ENCODE data around the gene ATXN1.
"Not testable (repeated sequence)": the region's sequence is repeated elsewhere in the genome, so short reads cannot be mapped to it uniquely, and the experiment has no call there.

The ATXN1 gene

DNA sequence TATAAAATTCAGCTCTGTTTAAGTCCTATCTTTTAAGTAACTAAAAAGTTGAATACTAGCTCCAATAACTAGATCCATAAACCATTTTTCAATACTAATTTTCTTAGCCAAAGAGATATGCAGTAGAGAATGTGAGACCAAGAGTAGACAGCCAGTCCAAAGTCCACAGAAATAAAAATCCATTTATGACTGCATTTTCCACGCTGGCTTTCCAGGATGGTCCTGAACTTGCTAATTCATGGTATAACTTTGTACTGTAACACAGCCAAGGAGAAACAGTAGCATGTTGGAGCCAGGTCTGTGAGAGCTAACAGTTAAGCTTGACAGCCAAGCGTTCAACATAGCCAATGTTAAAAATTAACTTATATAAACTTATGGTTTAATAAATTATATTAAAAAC lies 366.6 kb downstream of the ATXN1 start:
- TF ChIP-seq, protein P1, sequence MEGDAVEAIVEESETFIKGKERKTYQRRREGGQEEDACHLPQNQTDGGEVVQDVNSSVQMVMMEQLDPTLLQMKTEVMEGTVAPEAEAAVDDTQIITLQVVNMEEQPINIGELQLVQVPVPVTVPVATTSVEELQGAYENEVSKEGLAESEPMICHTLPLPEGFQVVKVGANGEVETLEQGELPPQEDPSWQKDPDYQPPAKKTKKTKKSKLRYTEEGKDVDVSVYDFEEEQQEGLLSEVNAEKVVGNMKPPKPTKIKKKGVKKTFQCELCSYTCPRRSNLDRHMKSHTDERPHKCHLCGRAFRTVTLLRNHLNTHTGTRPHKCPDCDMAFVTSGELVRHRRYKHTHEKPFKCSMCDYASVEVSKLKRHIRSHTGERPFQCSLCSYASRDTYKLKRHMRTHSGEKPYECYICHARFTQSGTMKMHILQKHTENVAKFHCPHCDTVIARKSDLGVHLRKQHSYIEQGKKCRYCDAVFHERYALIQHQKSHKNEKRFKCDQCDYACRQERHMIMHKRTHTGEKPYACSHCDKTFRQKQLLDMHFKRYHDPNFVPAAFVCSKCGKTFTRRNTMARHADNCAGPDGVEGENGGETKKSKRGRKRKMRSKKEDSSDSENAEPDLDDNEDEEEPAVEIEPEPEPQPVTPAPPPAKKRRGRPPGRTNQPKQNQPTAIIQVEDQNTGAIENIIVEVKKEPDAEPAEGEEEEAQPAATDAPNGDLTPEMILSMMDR (IDR thresholded peaks at IDR 0.05; ENCODE audit: low read depth, low read length), result no peak
- no peak for TF ChIP-seq EZH2phosphoT487 (IDR thresholded peaks at IDR 0.05; ENCODE audit: low read depth)
- Histone ChIP-seq H3K9me3 (ENCODE audit: insufficient read depth, low read length) (no peaks in the 10 kb centered on the region), H3K9ac (ENCODE audit: low read length) (no peak overlapping the region)

DNA sequence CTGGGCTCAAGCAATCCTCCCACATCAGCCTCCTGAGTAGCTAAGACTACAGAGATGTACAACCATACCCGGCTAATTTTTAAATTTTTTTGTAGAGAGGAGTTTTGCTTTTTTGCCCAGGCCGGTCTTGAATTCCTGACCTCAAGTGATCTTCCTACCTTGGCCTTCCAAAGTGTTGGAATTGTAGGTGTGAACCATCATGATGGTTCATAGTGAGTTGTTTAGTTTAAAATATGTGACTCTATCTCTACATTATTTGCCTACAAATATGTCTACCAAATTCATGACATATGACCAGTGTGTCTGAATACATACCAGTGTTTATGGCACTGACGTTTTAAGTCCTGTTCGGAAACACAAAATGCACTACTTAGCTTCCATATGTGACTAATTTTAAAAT lies 367.9 kb downstream of the ATXN1 start:
- TF ChIP-seq EZH2phosphoT487 (IDR thresholded peaks at IDR 0.05; ENCODE audit: low read depth), result no peak
- TF ChIP-seq, protein P1 (IDR thresholded peaks at IDR 0.05; ENCODE audit: low read depth, low read length), result no peak
- H3K27me3 ChIP-seq (ENCODE audit: low read depth, low read length), result no peaks in the 10 kb centered on the region
- no peaks in the 10 kb centered on the region for H3K36me3 ChIP-seq (replicated peaks; ENCODE audit: low read depth, low read length)
- H3K9ac ChIP-seq (ENCODE audit: low read length), result no peak overlapping the region
- H3K4me3 ChIP-seq (ENCODE audit: low read length), result no peak overlapping the region
- no peaks in the 10 kb centered on the region for H3K79me2 ChIP-seq (ENCODE audit: low read length)
- no peak overlapping the region for H3K27ac ChIP-seq (ENCODE audit: low read length)
- no peaks in the 10 kb centered on the region for H4K20me1 ChIP-seq (ENCODE audit: insufficient read depth, low read length)
- no peaks in the 10 kb centered on the region for H3K9me3 ChIP-seq (ENCODE audit: insufficient read depth, low read length)
- H3K4me2 ChIP-seq (ENCODE audit: low read length), result no peak overlapping the region
- H3K4me1 ChIP-seq (ENCODE audit: low read length), result no peaks in the 10 kb centered on the region
- no peak overlapping the region for H2AFZ ChIP-seq (ENCODE audit: low read depth, low read length)

More for the DNA sequence above, 366.6 kb downstream of the ATXN1 start:
- Histone ChIP-seq H3K27ac (ENCODE audit: low read length) (no peak overlapping the region), H4K20me1 (ENCODE audit: insufficient read depth, low read length) (no peaks in the 10 kb centered on the region), H3K4me2 (ENCODE audit: low read length) (no peak overlapping the region), H3K36me3 (replicated peaks; ENCODE audit: low read depth, low read length) (no peaks in the 10 kb centered on the region), H3K27me3 (ENCODE audit: low read depth, low read length) (no peaks in the 10 kb centered on the region), H3K4me3 (ENCODE audit: low read length) (no peak overlapping the region), H2AFZ (ENCODE audit: low read depth, low read length) (no peak overlapping the region), H3K79me2 (ENCODE audit: low read length) (no peaks in the 10 kb centered on the region), H3K4me1 (ENCODE audit: low read length) (no peaks in the 10 kb centered on the region)

DNA sequence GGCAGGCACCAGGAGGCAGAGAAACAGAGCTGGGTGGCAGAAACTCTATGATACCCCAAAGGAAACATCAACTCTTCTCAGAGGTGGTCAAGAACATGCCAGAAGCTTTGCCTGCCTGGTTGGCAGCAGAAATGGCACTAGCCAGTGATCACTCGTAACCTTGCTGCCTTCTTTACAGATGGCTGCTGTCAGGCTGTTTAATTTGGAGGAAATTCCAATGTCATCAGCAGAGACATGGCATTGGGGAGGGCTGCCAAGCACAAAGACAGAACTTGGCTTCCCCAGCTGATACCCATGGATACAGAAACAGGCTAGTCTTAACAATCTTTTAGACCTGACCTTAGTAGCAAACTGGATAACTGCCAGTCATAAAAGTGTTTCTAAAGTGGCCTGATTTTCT lies 369.2 kb downstream of the ATXN1 start:
- H3K27ac ChIP-seq (ENCODE audit: low read length), result no peak overlapping the region
- no peaks in the 10 kb centered on the region for H3K9me3 ChIP-seq (ENCODE audit: insufficient read depth, low read length)

DNA sequence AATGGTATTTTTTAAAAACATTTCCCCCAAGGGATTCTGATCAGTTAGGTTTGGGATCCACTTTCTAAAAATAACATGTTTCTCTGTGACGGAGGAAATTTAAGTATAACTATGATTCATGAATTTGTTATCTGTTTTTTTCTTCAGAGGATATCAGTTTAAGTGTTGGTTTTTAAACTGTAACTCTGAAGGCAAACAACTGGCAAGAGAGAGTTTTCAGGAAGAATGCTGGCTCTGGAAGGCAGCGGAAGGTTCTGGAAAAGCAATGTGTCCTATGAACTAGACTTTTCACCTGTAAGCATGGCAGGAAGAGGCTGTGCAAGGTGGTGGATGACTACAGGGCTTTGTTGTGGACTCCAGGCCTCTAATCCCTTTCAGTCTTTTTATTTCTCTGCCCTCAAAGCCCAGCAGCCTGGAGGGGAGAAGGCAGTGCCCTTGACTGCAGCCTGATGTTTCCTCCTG lies 369.8 kb downstream of the ATXN1 start:
- Histone ChIP-seq H4K20me1 (ENCODE audit: insufficient read depth, low read length) (no peaks in the 10 kb centered on the region), H3K79me2 (ENCODE audit: low read length) (no peaks in the 10 kb centered on the region), H2AFZ (ENCODE audit: low read depth, low read length) (no peak overlapping the region), H3K27ac (ENCODE audit: low read length) (no peak overlapping the region), H3K27me3 (ENCODE audit: low read depth, low read length) (no peaks in the 10 kb centered on the region), H3K4me2 (ENCODE audit: low read length) (no peak overlapping the region), H3K9me3 (ENCODE audit: insufficient read depth, low read length) (no peaks in the 10 kb centered on the region), H3K36me3 (replicated peaks; ENCODE audit: low read depth, low read length) (no peaks in the 10 kb centered on the region), H3K4me3 (ENCODE audit: low read length) (no peak overlapping the region), H3K4me1 (ENCODE audit: low read length) (no peaks in the 10 kb centered on the region), H3K9ac (ENCODE audit: low read length) (no peak overlapping the region)
- TF ChIP-seq, protein P1 (IDR thresholded peaks at IDR 0.05; ENCODE audit: low read depth, low read length), result no peak
- no peak for TF ChIP-seq EZH2phosphoT487 (IDR thresholded peaks at IDR 0.05; ENCODE audit: low read depth)

More for the DNA sequence above, 369.2 kb downstream of the ATXN1 start:
- Histone ChIP-seq H3K27me3 (ENCODE audit: low read depth, low read length) (no peaks in the 10 kb centered on the region), H4K20me1 (ENCODE audit: insufficient read depth, low read length) (no peaks in the 10 kb centered on the region), H3K79me2 (ENCODE audit: low read length) (no peaks in the 10 kb centered on the region), H3K4me1 (ENCODE audit: low read length) (no peaks in the 10 kb centered on the region), H3K4me3 (ENCODE audit: low read length) (no peak overlapping the region), H3K9ac (ENCODE audit: low read length) (no peak overlapping the region), H2AFZ (ENCODE audit: low read depth, low read length) (no peak overlapping the region), H3K36me3 (replicated peaks; ENCODE audit: low read depth, low read length) (no peaks in the 10 kb centered on the region), H3K4me2 (ENCODE audit: low read length) (no peak overlapping the region)
- TF ChIP-seq EZH2phosphoT487 (IDR thresholded peaks at IDR 0.05; ENCODE audit: low read depth), result no peak
- TF ChIP-seq, protein P1 (IDR thresholded peaks at IDR 0.05; ENCODE audit: low read depth, low read length), result no peak

DNA sequence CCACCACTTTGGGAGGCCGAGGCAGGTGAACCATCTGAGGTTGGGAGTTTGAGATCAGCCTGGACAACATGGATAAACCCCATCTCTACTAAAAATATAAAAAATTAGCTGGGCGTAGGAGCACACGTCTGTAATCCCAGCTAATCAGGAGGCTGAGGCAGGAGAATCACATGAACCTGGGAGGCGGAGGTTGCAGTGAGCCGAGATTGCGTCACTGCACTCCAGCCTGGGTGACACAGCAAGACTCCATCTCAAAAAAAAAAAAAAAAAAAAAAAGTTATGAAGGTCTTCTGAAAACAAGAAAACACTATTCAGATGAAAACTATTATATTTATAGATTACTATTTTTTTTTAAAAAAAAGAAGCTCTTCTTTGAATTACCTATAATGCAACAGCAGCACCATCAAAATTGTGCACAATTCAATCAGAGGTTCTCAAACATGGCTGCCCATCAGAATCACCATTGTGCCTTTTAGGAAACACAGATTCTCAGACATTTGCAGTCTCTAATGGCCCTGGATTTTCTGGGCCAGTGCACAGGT lies 370.3 kb downstream of the ATXN1 start:
- not testable (repeated sequence) for H3K9me3 ChIP-seq (ENCODE audit: insufficient read depth, low read length); H3K36me3 ChIP-seq (replicated peaks; ENCODE audit: low read depth, low read length); H3K4me2 ChIP-seq (ENCODE audit: low read length); H4K20me1 ChIP-seq (ENCODE audit: insufficient read depth, low read length); H3K27me3 ChIP-seq (ENCODE audit: low read depth, low read length); H3K79me2 ChIP-seq (ENCODE audit: low read length); H3K4me1 ChIP-seq (ENCODE audit: low read length); H2AFZ ChIP-seq (ENCODE audit: low read depth, low read length); H3K9ac ChIP-seq (ENCODE audit: low read length); H3K27ac ChIP-seq (ENCODE audit: low read length); H3K4me3 ChIP-seq (ENCODE audit: low read length)
